Fibroblast of the aortic adventitia (primary cell): ENCODE results near the gene FBXL17. TPM values are rescaled to one million over a fixed set of nuclear protein-coding genes. Genes with fewer than 3 reads are reported as not detected.
"Not testable (repeated sequence)": the region's sequence is repeated elsewhere in the genome, so short reads cannot be mapped to it uniquely, and the experiment has no call there.

Experiments used
- DNase-seq: peaks from one replicate; pipeline ENCODE4 v3.0.0-alpha.2; 2010; ENCODE audit warnings: low read depth
- H3K4me3 ChIP-seq: 2 replicates; pipeline ENCODE4 v1.5.1; 2011; ENCODE audit warnings: low read depth, mild to moderate bottlenecking, control low read depth, low read length, moderate library complexity
- total RNA-seq: library from RNA; depleted of rRNA; stranded (reverse); fragments of >200 nt; gene quantifications from 2 replicates; pipeline ENCODE4 v1.2.3, GENCODE V29; 2012; ENCODE audit warnings: low replicate concordance
- TF ChIP-seq, protein P1 (sequence below): IDR thresholded peaks from 2 replicates; pipeline ENCODE4 v1.5.1; 2011; ENCODE audit warnings: mild to moderate bottlenecking, low read length, control low read depth, inconsistent platforms; ENCODE audit not compliant: insufficient read depth

The FBXL17 gene
- total RNA-seq, 1 donor: 19.7 TPM

DNA sequence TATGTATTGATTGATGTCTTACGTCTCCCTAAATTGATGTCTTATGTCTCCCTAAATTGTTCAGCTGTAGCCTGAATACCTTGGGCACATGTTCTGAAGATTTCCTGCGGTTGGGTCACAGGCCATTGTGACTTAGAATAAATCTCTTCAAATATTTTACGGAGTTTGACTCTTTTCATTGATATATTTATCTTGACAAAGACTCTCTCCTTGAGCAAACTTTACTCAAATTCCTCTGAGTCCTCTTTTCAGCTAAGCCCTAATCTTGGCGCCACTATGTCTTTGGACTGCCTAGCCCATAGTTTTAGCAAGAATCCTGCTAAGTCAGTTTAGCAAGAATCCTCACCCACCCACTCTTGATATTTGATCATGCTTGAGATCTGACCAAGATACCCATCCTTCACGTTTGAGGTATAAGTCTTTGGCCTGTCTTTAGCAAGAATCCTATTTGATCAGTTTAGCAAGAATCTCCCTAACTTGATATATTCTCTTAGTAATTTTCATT, 35.3 kb upstream of the FBXL17 start:
- TF ChIP-seq, protein P1, sequence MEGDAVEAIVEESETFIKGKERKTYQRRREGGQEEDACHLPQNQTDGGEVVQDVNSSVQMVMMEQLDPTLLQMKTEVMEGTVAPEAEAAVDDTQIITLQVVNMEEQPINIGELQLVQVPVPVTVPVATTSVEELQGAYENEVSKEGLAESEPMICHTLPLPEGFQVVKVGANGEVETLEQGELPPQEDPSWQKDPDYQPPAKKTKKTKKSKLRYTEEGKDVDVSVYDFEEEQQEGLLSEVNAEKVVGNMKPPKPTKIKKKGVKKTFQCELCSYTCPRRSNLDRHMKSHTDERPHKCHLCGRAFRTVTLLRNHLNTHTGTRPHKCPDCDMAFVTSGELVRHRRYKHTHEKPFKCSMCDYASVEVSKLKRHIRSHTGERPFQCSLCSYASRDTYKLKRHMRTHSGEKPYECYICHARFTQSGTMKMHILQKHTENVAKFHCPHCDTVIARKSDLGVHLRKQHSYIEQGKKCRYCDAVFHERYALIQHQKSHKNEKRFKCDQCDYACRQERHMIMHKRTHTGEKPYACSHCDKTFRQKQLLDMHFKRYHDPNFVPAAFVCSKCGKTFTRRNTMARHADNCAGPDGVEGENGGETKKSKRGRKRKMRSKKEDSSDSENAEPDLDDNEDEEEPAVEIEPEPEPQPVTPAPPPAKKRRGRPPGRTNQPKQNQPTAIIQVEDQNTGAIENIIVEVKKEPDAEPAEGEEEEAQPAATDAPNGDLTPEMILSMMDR: no peak
- H3K4me3 ChIP-seq: no peak overlapping the region
- no peak for DNase-seq

DNA sequence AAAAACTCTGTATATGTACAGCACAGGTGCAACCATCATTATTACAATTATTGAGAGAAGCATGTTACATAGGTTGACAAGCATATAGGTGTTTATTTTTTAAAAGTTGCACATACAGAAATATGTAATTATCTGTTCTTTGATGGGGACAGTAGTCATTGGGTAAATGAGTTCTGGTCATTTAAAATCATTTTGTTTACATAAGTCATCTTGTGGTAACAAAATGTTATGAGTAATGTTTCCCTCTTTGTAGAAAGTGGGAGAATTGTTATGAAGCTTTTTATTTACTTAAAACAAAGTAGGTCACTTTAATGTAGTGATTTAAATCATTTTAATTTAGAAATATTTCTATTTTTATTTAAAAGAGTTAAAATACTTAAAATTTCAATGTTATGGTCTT, 33.8 kb upstream of the FBXL17 start:
- H3K4me3 ChIP-seq: no peak overlapping the region
- TF ChIP-seq, protein P1: no peak
- no peak for DNase-seq

- TF ChIP-seq, protein P1: no peak
- DNase-seq: no peak
- no peak overlapping the region for H3K4me3 ChIP-seq
Observed at GRCh38 chr5:108409786-108410185, 27.9 kb upstream of the FBXL17 start.

GRCh38 chr5:108405201-108405600, 23.3 kb upstream of the FBXL17 start:
- DNase-seq, H3K4me3 ChIP-seq: not testable (repeated sequence)

- no peak overlapping the region for H3K4me3 ChIP-seq
- TF ChIP-seq, protein P1: no peak
- DNase-seq: no peak
Observed at GRCh38 chr5:108398964-108399363, 17.1 kb upstream of the FBXL17 start.

- H3K4me3 ChIP-seq, DNase-seq: not testable (repeated sequence)
Observed at GRCh38 chr5:108396837-108397236, 14.9 kb upstream of the FBXL17 start.

- TF ChIP-seq, protein P1: no peak
- DNase-seq: no peak
- no peak overlapping the region for H3K4me3 ChIP-seq
Observed at GRCh38 chr5:108387758-108388157, 5.9 kb upstream of the FBXL17 start.

- TF ChIP-seq, protein P1: no peak
- no peak overlapping the region for H3K4me3 ChIP-seq
- DNase-seq: no peak
Observed at GRCh38 chr5:108386345-108387061, 4.6 kb upstream of the FBXL17 start.
